Panc1 (cell line): ENCODE results near the gene OR12D3. TPM values are rescaled to one million over a fixed set of nuclear protein-coding genes. Genes with fewer than 3 reads are reported as not detected.

Experiments
- ATAC-seq: fragments of 200-7000 bp; cut with Tn5 transposase; 2 replicates; pipeline ENCODE4 v1.9.1; 2020; ENCODE audit warnings: mild to moderate bottlenecking, moderate library complexity
- BruUV-seq: library from RNA; stranded (reverse); fragments of 400-500 nt; replicated peaks from 2 replicates; lab custom pipeline; 2021; lab: Mats Ljungman, UMichigan
- CTCF ChIA-PET: fragments of 300-600 bp; sonication (Branson Sonifier 250); formaldehyde crosslinking; loops from one replicate; lab custom pipeline; 2022; ENCODE audit warnings: antibody characterized with exemption; lab: Charles Lee
- POLR2A ChIA-PET: fragments of 300-600 bp; sonication (Branson Sonifier 250); formaldehyde crosslinking; loops from one replicate; lab custom pipeline; 2022; ENCODE audit warnings: antibody characterized with exemption; lab: Charles Lee
- DNase-seq: peaks from one replicate; pipeline ENCODE4 v3.0.0-alpha.2; 2010; ENCODE audit warnings: low read depth, low spot score
- H3K27ac ChIP-seq: 2 replicates; pipeline ENCODE4 v1.5.1; 2011; ENCODE audit warnings: mild to moderate bottlenecking, low read length, inconsistent platforms
- H3K27me3 ChIP-seq: fragments of 200-500 bp; sonication (Bioruptor generic); 2 replicates; pipeline ENCODE4 v1.6.0; 2014; ENCODE audit warnings: low read length, inconsistent platforms; ENCODE audit not compliant: control insufficient read depth, insufficient read depth
- H3K36me3 ChIP-seq: fragments of 200-500 bp; sonication (Bioruptor generic); 2 replicates; pipeline ENCODE4 v1.5.1; 2014; ENCODE audit warnings: inconsistent platforms, mild to moderate bottlenecking, low read length, moderate library complexity; ENCODE audit not compliant: control insufficient read depth, insufficient read depth
- H3K4me1 ChIP-seq: 2 replicates; pipeline ENCODE4 v1.5.1; 2011; ENCODE audit warnings: inconsistent platforms, mild to moderate bottlenecking, low read length, moderate library complexity; ENCODE audit not compliant: control insufficient read depth, insufficient read depth
- H3K4me3 ChIP-seq, 2 experiments: 2 replicates each; pipeline ENCODE4 v1.5.1; 2011 to 2012; ENCODE audit warnings: low read depth in 2 of 2, low read length in 2 of 2, mild to moderate bottlenecking in 2 of 2, inconsistent platforms in 1 of 2, moderate library complexity in 1 of 2
- H3K9me3 ChIP-seq: fragments of 200-500 bp; sonication (Bioruptor generic); 2 replicates; pipeline ENCODE4 v1.5.1; 2014; ENCODE audit warnings: low read depth, mild to moderate bottlenecking, inconsistent platforms, low read length, moderate library complexity; ENCODE audit not compliant: control insufficient read depth, insufficient read depth
- SIN3A ChIP-seq: IDR thresholded peaks from 2 replicates; pipeline ENCODE4 v1.6.1; 2012; ENCODE audit warnings: low read depth, mild to moderate bottlenecking, low read length, moderate library complexity, borderline replicate concordance; ENCODE audit not compliant: insufficient read depth
- TCF7L2 ChIP-seq: IDR thresholded peaks from 2 replicates; pipeline ENCODE4 v1.6.1; 2011; ENCODE audit warnings: mild to moderate bottlenecking, low read depth, low read length, inconsistent platforms
- in situ Hi-C: cut with HindIII; loops from 2 replicates; pipeline ENCODE4 v1.10.0; 2016; ENCODE audit warnings: low sequenced_read_pairs, low pct_unique_long_range_greater_than_20kb
- intact Hi-C: fragments of 100-400 bp; cut with micrococcal nuclease; formaldehyde crosslinking; loops from one replicate; pipeline ENCODE4 v1.10.0; 2022; ENCODE audit not compliant: unreplicated experiment
- total RNA-seq: library from RNA; stranded (reverse); gene quantifications from one replicate; pipeline ENCODE4 v1.2.1, GENCODE V29; 2021; ENCODE audit not compliant: unreplicated experiment
- TF ChIP-seq, protein P1 (sequence below), 2 experiments: IDR thresholded peaks; 2 replicates each; pipeline ENCODE4 v1.6.1; 2011 to 2012; ENCODE audit warnings: low read depth in 2 of 2, control low read depth in 1 of 2, low read length in 1 of 2, mild to moderate bottlenecking in 1 of 2, moderate library complexity in 1 of 2; ENCODE audit not compliant: insufficient read depth in 1 of 2
- TF ChIP-seq, protein P2 (sequence below): fragments of 450-650 bp; IDR thresholded peaks from 2 replicates; pipeline ENCODE4 v1.5.1; 2017; ENCODE audit warnings: mild to moderate bottlenecking

The OR12D3 gene
- total RNA-seq, 1 experiment from 2014 or later, result not detected

DNA sequence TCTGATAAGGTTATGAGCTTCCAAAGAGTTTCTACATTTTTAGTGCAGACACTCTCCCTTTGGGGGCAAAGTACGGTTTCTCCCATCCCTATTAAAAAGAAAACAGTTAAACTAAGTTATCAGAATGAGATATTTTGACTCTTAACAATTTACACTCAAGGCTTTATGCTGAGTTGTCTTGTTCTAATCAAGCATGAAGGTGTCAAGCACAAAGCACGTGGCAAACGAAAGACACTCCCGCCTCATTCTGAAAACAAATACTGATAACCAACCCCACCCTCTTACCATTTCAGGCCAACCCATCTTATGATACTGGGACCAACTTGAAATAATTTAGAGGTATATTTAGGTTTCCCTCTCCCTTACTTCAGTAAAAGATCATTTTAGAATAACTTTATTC lies 49.3 kb downstream of the OR12D3 start:
- BruUV-seq, result no TSS peak
- intact Hi-C loops, result no loop called here

More for the DNA sequence above, 49.3 kb downstream of the OR12D3 start:
- ChIA-PET POLR2A (no interaction called here), CTCF (no interaction called here)
- no peak for ATAC-seq
- Histone ChIP-seq H3K27me3 (no peaks in the 10 kb centered on the region), H3K4me1 (no peaks in the 10 kb centered on the region), H3K4me3 (no peak overlapping the region), H3K36me3 (no peaks in the 10 kb centered on the region; the same call in 1 of the 2 replicates), H3K27ac (no peak overlapping the region), H3K9me3 (no peaks in the 10 kb centered on the region)
- in situ Hi-C loops, result no loop called here
- TF ChIP-seq SIN3A (no peak), TCF7L2 (no peak)
- TF ChIP-seq, protein P1, sequence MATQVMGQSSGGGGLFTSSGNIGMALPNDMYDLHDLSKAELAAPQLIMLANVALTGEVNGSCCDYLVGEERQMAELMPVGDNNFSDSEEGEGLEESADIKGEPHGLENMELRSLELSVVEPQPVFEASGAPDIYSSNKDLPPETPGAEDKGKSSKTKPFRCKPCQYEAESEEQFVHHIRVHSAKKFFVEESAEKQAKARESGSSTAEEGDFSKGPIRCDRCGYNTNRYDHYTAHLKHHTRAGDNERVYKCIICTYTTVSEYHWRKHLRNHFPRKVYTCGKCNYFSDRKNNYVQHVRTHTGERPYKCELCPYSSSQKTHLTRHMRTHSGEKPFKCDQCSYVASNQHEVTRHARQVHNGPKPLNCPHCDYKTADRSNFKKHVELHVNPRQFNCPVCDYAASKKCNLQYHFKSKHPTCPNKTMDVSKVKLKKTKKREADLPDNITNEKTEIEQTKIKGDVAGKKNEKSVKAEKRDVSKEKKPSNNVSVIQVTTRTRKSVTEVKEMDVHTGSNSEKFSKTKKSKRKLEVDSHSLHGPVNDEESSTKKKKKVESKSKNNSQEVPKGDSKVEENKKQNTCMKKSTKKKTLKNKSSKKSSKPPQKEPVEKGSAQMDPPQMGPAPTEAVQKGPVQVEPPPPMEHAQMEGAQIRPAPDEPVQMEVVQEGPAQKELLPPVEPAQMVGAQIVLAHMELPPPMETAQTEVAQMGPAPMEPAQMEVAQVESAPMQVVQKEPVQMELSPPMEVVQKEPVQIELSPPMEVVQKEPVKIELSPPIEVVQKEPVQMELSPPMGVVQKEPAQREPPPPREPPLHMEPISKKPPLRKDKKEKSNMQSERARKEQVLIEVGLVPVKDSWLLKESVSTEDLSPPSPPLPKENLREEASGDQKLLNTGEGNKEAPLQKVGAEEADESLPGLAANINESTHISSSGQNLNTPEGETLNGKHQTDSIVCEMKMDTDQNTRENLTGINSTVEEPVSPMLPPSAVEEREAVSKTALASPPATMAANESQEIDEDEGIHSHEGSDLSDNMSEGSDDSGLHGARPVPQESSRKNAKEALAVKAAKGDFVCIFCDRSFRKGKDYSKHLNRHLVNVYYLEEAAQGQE (IDR thresholded peaks at IDR 0.05; ENCODE audit: insufficient read depth in 1 of 2, low read depth in 2 of 2, low read length in 1 of 2), result no peak
- TF ChIP-seq, protein P2, sequence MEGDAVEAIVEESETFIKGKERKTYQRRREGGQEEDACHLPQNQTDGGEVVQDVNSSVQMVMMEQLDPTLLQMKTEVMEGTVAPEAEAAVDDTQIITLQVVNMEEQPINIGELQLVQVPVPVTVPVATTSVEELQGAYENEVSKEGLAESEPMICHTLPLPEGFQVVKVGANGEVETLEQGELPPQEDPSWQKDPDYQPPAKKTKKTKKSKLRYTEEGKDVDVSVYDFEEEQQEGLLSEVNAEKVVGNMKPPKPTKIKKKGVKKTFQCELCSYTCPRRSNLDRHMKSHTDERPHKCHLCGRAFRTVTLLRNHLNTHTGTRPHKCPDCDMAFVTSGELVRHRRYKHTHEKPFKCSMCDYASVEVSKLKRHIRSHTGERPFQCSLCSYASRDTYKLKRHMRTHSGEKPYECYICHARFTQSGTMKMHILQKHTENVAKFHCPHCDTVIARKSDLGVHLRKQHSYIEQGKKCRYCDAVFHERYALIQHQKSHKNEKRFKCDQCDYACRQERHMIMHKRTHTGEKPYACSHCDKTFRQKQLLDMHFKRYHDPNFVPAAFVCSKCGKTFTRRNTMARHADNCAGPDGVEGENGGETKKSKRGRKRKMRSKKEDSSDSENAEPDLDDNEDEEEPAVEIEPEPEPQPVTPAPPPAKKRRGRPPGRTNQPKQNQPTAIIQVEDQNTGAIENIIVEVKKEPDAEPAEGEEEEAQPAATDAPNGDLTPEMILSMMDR, result no peak
- no peak for DNase-seq

Other genes with a start within 250 kb of the OR12D3 start
- not detected for gene OR2J2, start 204.4 kb downstream of the OR12D3 start, total RNA-seq
- gene OR14J1, start 73.6 kb downstream of the OR12D3 start, total RNA-seq, result not detected
- not detected for gene OR5V1, start 6.4 kb downstream of the OR12D3 start, total RNA-seq
- not detected for gene OR12D2, start 20.3 kb upstream of the OR12D3 start, total RNA-seq
- not detected for gene OR12D1, start 39.6 kb upstream of the OR12D3 start, total RNA-seq
- gene OR10C1, start 64.0 kb upstream of the OR12D3 start, total RNA-seq, result not detected
- gene OR11A1, start 81.8 kb upstream of the OR12D3 start, total RNA-seq, result not detected
- gene OR2H1, start 81.9 kb upstream of the OR12D3 start, total RNA-seq, result not detected
- not detected for gene MAS1L, start 112.7 kb upstream of the OR12D3 start, total RNA-seq
- 0.54 TPM for gene UBD, start 184.4 kb upstream of the OR12D3 start, total RNA-seq
- not detected for gene OR2H2, start 209.8 kb upstream of the OR12D3 start, total RNA-seq